ENCODE measurements around the gene ACSL3.

Gene ACSL3

GRCh38 chr2:222931659-222932058 is 70.8 kb downstream of the ACSL3 start:
- peaks cover 68% of the 10 kb centered on the region for H3K36me3 ChIP-seq
- no peak overlapping the region for H3K4me3 ChIP-seq (ENCODE audit: low read depth in 1 of 2, low read length in 1 of 2)
- H3K27me3 ChIP-seq, result no peaks in the 10 kb centered on the region
- no peak overlapping the region for H3K27ac ChIP-seq
- no peaks in the 10 kb centered on the region for H3K9me3 ChIP-seq
- TF ChIP-seq CTCF (IDR thresholded peaks at IDR 0.05), result no peak
- peaks cover 9 to 11% of the 10 kb centered on the region in 2 experiments for H3K4me1 ChIP-seq (ENCODE audit: control insufficient read depth in 1 of 2, insufficient read depth in 1 of 2, low read depth in 1 of 2, low read length in 1 of 2)

GRCh38 chr2:222933458-222933857 is 72.6 kb downstream of the ACSL3 start:
- Histone ChIP-seq H3K36me3 (peaks cover 69% of the 10 kb centered on the region), H3K9me3 (no peaks in the 10 kb centered on the region), H3K4me3 (ENCODE audit: low read depth in 1 of 2, low read length in 1 of 2) (no peak overlapping the region), H3K27me3 (no peaks in the 10 kb centered on the region), H3K4me1 (ENCODE audit: control insufficient read depth in 1 of 2, insufficient read depth in 1 of 2, low read depth in 1 of 2, low read length in 1 of 2) (peaks cover 2% of the 10 kb centered on the region in 2 experiments), H3K27ac (no peak overlapping the region)
- TF ChIP-seq CTCF (IDR thresholded peaks at IDR 0.05), result no peak

GRCh38 chr2:222935688-222936298 is 75.0 kb downstream of the ACSL3 start:
- TF ChIP-seq CTCF (IDR thresholded peaks at IDR 0.05), result no peak
- Histone ChIP-seq H3K36me3 (peaks cover 62% of the 10 kb centered on the region), H3K27me3 (no peaks in the 10 kb centered on the region), H3K27ac (no peak overlapping the region), H3K4me3 (ENCODE audit: low read depth in 1 of 2, low read length in 1 of 2) (no peak overlapping the region), H3K9me3 (no peaks in the 10 kb centered on the region), H3K4me1 (ENCODE audit: control insufficient read depth in 1 of 2, insufficient read depth in 1 of 2, low read depth in 1 of 2, low read length in 1 of 2) (no peaks in the 10 kb centered on the region)

- TF ChIP-seq CTCF (IDR thresholded peaks at IDR 0.05), result no peak
- Histone ChIP-seq H3K27me3 (no peaks in the 10 kb centered on the region), H3K9me3 (no peaks in the 10 kb centered on the region), H3K36me3 (peaks cover 58% of the 10 kb centered on the region), H3K27ac (no peak overlapping the region), H3K4me1 (ENCODE audit: control insufficient read depth in 1 of 2, insufficient read depth in 1 of 2, low read depth in 1 of 2, low read length in 1 of 2) (no peaks in the 10 kb centered on the region), H3K4me3 (ENCODE audit: low read depth in 1 of 2, low read length in 1 of 2) (no peak overlapping the region)
These were observed 75.9 kb downstream of the ACSL3 start for GRCh38 chr2:222936705-222937104.

- H3K36me3 ChIP-seq, result peaks cover 47% of the 10 kb centered on the region
- no peak overlapping the region for H3K27ac ChIP-seq
- no peaks in the 10 kb centered on the region for H3K4me1 ChIP-seq (ENCODE audit: control insufficient read depth in 1 of 2, insufficient read depth in 1 of 2, low read depth in 1 of 2, low read length in 1 of 2)
- H3K4me3 ChIP-seq (ENCODE audit: low read depth in 1 of 2, low read length in 1 of 2), result no peak overlapping the region
- no peaks in the 10 kb centered on the region for H3K9me3 ChIP-seq
- no peak for TF ChIP-seq CTCF (IDR thresholded peaks at IDR 0.05)
- H3K27me3 ChIP-seq, result no peaks in the 10 kb centered on the region
These were observed 77.5 kb downstream of the ACSL3 start for GRCh38 chr2:222938327-222938726.

Measured in neutrophil (primary cell).